GM12801 (cell line): ENCODE results near the gene GMCL2.

Source experiments
- TF ChIP-seq, protein P1 (sequence below): IDR thresholded peaks from one replicate; pipeline ENCODE4 v1.5.1; 2011; ENCODE audit warnings: control low read depth; ENCODE audit not compliant: insufficient read length; ENCODE audit errors: extremely low read depth

GMCL2 gene

DNA sequence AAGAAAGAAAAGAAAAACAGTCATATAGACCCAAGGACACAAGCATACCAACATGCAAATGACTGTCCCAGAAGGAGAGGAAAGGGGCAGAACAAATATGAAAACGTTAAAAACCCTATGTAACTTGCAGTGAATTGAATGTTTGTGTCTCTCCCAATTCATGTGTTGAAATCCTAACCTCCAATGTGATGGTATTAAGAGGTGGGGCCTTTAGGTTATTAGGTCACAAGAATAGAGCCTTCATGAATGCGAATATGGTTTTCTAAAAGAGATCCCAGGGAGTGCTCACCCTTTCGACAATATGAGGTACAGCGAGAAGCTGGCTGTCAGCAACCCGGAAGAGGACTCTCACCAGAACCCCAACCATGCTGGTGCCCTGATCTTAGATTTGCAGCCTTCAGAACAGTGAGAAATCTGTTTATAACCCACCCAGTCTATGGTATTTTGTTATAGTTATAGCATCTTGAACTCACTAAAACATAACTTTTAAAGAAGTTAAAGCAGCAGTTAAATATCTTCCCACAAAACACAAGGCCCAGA is 31.1 kb upstream of the GMCL2 start:
- TF ChIP-seq, protein P1, sequence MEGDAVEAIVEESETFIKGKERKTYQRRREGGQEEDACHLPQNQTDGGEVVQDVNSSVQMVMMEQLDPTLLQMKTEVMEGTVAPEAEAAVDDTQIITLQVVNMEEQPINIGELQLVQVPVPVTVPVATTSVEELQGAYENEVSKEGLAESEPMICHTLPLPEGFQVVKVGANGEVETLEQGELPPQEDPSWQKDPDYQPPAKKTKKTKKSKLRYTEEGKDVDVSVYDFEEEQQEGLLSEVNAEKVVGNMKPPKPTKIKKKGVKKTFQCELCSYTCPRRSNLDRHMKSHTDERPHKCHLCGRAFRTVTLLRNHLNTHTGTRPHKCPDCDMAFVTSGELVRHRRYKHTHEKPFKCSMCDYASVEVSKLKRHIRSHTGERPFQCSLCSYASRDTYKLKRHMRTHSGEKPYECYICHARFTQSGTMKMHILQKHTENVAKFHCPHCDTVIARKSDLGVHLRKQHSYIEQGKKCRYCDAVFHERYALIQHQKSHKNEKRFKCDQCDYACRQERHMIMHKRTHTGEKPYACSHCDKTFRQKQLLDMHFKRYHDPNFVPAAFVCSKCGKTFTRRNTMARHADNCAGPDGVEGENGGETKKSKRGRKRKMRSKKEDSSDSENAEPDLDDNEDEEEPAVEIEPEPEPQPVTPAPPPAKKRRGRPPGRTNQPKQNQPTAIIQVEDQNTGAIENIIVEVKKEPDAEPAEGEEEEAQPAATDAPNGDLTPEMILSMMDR = no peak

DNA sequence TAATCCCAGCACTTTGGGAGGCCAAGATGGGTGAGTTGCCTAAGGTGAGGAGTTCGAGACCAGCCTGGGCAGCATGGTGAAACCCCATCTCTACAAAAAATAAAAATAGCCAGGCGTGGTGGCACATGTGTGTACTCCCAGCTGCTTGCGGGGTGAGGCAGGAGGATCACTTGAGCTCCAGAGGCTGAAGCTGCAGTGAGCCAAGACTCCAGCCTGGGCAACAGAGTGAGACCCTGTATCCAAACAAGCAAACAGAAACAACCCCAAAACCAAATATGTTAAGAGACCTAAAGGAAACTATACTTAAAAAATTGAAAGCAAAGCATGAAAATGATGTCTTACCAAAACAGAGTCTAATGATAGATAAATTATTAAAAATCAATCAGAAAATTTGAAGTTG is 29.6 kb upstream of the GMCL2 start:
- TF ChIP-seq, protein P1 = no peak

DNA sequence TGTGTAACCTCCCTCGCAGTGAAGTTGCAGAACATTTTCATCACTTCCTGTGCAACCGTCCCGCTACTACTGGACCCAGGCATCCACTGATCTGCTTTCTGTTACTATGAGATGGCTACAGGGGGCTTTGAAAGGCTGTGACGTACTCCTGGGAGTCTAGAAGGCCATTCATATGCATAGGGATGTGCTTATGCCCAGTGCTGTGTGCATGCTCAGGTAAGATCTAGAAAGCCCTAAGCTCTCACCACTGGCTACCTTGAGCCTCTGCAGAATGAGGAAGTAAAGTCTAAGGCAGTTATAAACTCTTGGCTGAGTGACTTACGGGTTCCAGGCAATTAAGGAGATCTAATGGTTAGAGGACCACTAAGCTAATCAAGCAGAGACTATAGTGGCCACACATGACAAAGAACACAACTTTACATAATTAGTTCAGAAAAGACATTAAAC is 28.9 kb upstream of the GMCL2 start:
- TF ChIP-seq, protein P1 = no peak

DNA sequence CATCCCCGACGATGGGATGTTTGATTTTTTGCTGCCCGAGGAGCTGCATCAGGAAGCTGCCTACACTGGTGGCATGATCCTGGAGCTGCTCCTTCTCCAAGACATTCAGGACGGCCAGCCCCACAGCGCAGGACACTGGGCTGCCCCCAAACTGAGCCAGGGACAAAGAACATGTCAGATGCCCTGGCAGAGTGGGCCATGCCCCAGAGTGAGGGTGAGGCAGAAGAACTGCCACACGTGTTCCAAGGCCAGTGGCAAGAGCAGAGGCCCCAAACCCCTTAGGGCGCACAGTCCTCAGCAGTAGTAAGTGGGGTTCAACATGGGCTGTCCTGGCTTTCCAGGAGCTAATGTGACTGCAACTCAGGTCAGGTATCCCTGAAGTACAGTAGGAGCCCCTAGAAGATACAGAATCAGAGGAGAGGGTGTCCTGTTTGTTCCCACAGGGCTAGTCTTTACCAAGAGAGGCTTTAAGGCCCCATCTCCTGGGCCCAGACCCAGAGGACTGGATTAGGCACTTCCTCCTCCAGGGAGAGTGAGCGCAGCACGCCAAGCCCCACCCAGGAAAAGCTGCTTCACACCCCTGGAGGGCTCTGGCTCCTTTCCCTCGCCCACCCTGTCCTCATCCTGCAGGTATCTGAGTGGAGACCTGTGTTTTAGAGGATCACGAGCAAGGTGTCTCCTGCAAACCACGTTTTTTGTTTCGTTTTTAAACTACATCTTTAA is 28.3 kb upstream of the GMCL2 start:
- TF ChIP-seq, protein P1 = no peak

DNA sequence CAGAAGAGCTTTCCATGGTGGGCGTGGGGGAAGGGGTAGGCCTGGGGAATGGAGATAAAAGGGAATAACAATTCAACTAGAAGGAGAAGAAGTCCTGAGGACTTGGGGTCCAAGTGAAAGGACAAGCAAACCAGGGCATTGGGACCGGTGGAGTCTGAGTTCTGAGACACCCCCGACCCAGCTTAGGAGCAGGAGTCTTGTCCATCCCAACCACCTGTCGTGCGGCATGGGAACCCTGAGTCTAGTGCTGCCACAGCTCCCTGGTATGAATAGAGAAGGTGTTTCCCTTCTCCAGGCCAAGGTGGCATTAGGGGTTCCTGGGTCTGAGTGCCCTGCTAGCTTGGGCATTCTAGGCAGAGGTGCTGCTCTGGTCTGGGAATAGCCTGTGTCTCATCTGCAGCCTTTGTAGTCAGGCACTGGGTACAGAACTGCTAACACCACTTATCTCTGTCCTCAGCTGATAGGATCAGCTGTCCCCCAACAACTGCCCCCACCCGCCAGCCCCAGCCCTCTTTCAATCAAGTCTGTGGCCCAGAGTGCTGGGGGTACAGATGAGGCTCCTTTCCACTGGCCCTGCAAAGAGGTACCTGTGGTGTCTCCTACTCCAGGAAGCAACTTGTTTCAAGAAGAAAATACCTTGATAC is 27.1 kb upstream of the GMCL2 start:
- TF ChIP-seq, protein P1 = no peak

DNA sequence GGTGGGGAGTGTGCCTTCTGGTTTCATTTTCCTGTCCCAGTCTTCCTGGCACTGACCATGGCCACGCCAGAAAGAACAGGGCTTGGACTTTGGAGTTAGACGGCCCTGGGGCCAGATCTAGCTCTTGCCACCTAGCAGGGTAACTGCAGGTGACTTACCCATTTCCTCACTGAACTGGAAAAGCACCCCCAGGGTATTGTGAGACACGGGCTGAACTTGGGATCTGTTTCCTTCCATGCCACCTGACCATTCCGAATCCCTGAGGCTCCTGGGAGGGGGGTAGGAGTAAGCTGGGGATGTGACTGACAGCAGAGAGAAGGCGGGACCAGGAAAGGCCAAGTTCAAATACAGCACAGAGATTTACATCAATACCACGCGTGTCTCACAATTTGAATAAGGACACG is 26.6 kb upstream of the GMCL2 start:
- TF ChIP-seq, protein P1 = no peak

DNA sequence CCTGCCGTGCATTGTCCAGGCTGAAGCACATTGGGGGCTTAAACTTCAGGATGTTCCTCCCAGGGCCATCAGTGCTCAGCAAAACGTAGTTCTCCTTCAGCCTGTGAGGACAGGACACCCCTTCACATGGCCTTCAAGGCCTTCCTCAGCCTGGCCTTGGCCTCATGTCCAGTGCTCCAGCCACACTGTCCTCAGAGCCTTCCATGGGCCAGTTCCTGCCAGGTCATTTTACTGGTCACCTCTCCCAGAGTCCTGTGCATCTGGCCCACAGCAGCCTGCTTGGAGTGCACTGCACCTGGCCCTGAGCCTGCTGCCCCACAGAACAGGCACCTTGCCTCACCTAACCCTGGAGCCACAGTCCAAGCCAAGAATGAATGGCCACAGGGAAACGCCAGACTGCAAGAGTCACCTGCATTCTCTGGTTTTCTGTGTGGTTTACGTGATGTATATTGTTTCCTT is 25.9 kb upstream of the GMCL2 start:
- TF ChIP-seq, protein P1 = no peak
